Endothelial cell (in vitro differentiated cells): Measurements from ENCODE around the gene NOC2L. TPM values are rescaled to one million over a fixed set of nuclear protein-coding genes. Genes with fewer than 3 reads are reported as not detected.

ENCODE experiments used
- DNase-seq: peaks from one replicate; pipeline ENCODE4 v3.0.0; 2021; ENCODE audit warnings: low spot score
- H3K27ac Mint-ChIP-seq: one replicate; pipeline ENCODE4 v1.8.0; 2021; ENCODE audit warnings: mixed read lengths, inconsistent platforms; ENCODE audit not compliant: unreplicated experiment
- H3K27me3 Mint-ChIP-seq: one replicate; pipeline ENCODE4 v1.8.0; 2021; ENCODE audit warnings: mild to moderate bottlenecking, moderate library complexity, mixed read lengths, inconsistent platforms; ENCODE audit not compliant: unreplicated experiment
- H3K36me3 Mint-ChIP-seq: one replicate; pipeline ENCODE4 v1.8.0; 2021; ENCODE audit warnings: mild to moderate bottlenecking, low read depth, mixed read lengths, inconsistent platforms; ENCODE audit not compliant: unreplicated experiment
- H3K4me1 Mint-ChIP-seq: one replicate; pipeline ENCODE4 v1.8.0; 2021; ENCODE audit warnings: mild to moderate bottlenecking, mixed read lengths, inconsistent platforms; ENCODE audit not compliant: unreplicated experiment
- H3K4me3 Mint-ChIP-seq: one replicate; pipeline ENCODE4 v1.8.0; 2021; ENCODE audit warnings: mild to moderate bottlenecking, mixed read lengths, inconsistent platforms; ENCODE audit not compliant: unreplicated experiment
- H3K9me3 Mint-ChIP-seq: one replicate; pipeline ENCODE4 v1.8.0; 2021; ENCODE audit warnings: mixed read lengths, inconsistent platforms; ENCODE audit not compliant: unreplicated experiment
- total RNA-seq: library from RNA; stranded (reverse); fragmentation: NEBNext Ultra II Directional; extraction: Animal tissue kit (Norgen Biotek cat#: 25700); gene quantifications from one replicate; pipeline ENCODE4 v1.2.1, GENCODE V29; 2021; ENCODE audit not compliant: unreplicated experiment
- TF ChIP-seq, protein P1 (sequence below): fragments of 200-600 bp; sonication (generic); IDR thresholded peaks from one replicate; pipeline ENCODE4 v1.5.0; 2021; ENCODE audit warnings: antibody characterized with exemption; ENCODE audit not compliant: unreplicated experiment

Gene NOC2L
- total RNA-seq, 1 donor from 2014 or later = 56.5 TPM

DNA sequence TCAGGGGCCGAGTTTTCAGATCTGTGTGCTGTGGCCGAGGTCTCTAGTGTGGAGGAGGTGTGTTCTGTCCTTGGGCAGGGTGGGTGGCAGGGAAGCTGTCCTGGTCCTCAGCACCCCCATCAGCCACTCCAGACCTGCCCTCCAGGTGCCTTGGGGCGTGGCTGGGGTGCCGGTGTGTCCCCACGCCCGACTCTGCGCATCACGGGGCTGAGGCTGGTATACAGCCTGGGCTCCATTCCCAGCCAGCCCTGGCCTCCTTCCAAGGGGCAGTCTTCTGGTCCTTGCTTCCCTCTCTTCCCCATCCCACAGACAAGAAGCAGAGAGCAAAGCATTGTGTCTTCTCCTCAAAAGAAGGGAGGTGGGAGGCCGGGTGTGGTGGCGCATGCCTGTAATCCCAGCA lies 31.3 kb downstream of the NOC2L start:
- TF ChIP-seq, protein P1, sequence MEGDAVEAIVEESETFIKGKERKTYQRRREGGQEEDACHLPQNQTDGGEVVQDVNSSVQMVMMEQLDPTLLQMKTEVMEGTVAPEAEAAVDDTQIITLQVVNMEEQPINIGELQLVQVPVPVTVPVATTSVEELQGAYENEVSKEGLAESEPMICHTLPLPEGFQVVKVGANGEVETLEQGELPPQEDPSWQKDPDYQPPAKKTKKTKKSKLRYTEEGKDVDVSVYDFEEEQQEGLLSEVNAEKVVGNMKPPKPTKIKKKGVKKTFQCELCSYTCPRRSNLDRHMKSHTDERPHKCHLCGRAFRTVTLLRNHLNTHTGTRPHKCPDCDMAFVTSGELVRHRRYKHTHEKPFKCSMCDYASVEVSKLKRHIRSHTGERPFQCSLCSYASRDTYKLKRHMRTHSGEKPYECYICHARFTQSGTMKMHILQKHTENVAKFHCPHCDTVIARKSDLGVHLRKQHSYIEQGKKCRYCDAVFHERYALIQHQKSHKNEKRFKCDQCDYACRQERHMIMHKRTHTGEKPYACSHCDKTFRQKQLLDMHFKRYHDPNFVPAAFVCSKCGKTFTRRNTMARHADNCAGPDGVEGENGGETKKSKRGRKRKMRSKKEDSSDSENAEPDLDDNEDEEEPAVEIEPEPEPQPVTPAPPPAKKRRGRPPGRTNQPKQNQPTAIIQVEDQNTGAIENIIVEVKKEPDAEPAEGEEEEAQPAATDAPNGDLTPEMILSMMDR = no peak
- peaks cover 4% of the 10 kb centered on the region for H3K4me1 Mint-ChIP-seq
- H3K36me3 Mint-ChIP-seq = no peaks in the 10 kb centered on the region
- H3K27ac Mint-ChIP-seq = no peak overlapping the region
- no peak overlapping the region for H3K4me3 Mint-ChIP-seq
- no peaks in the 10 kb centered on the region for H3K9me3 Mint-ChIP-seq
- peaks cover 22% of the 10 kb centered on the region for H3K27me3 Mint-ChIP-seq
- DNase-seq = no peak

DNA sequence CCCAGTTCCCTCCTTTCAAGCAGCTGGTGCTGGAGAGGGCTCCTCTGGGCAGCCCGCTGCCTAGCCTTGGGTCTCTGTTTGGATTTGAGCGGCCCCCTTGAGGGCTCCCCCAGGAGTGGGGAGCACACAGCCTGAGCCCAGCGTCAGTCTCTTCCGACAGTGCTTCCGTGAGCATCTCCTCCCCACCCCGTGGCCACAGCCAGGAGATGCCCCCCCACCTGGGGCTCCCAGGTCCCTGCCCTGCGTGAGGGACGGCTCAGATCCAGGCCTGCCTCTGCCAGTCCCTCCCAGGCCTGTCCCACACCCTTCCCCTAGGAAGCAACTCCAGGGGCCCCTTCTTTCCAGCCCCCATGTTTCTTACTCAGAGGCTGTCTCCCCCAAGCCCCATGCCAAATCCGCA lies 31.8 kb downstream of the NOC2L start:
- Mint-ChIP-seq H3K9me3 (no peaks in the 10 kb centered on the region), H3K4me3 (no peak overlapping the region), H3K27ac (no peak overlapping the region), H3K27me3 (peaks cover 25% of the 10 kb centered on the region), H3K36me3 (no peaks in the 10 kb centered on the region), H3K4me1 (peaks cover 4% of the 10 kb centered on the region)
- DNase-seq = no peak
- TF ChIP-seq, protein P1 = no peak

DNA sequence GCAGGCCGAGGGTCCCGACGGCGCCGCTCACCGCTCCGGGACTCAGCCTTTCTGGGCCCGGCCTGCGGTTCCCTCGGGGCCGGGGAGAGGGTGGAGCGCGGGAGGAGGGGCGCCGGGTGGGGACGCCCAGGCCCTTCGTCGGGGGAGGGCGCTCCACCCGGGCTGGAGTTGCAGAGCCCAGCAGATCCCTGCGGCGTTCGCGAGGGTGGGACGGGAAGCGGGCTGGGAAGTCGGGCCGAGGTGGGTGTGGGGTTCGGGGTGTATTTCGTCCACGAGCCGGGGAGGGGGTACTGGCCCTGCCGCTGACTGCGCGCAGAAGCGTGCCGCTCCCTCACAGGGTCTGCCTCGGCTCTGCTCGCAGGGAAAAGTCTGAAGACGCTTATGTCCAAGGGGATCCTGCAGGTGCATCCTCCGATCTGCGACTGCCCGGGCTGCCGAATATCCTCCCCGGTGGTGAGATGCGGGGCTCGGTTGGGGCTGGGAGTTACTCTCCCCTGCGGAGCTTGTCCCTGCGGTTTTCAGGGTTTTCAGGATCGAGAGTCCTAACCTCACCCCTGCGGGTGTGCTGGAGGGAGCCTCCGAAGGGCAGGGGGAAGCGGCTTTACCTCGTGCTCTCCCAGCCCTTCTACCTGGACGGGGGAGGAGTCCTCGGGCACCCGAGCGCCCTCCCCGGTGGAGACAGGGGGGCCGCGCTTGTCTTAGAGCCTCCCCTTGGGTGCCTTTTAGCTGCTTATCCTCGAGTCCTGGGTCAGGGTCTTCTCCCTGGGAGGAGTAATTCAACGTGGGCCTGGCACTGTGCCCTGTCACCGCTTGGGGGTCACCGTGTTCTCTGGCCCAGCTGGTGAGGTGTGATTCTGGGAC lies 33.3 kb downstream of the NOC2L start:
- H3K27me3 Mint-ChIP-seq = peaks cover 22% of the 10 kb centered on the region
- TF ChIP-seq, protein P1 = no peak

DNA sequence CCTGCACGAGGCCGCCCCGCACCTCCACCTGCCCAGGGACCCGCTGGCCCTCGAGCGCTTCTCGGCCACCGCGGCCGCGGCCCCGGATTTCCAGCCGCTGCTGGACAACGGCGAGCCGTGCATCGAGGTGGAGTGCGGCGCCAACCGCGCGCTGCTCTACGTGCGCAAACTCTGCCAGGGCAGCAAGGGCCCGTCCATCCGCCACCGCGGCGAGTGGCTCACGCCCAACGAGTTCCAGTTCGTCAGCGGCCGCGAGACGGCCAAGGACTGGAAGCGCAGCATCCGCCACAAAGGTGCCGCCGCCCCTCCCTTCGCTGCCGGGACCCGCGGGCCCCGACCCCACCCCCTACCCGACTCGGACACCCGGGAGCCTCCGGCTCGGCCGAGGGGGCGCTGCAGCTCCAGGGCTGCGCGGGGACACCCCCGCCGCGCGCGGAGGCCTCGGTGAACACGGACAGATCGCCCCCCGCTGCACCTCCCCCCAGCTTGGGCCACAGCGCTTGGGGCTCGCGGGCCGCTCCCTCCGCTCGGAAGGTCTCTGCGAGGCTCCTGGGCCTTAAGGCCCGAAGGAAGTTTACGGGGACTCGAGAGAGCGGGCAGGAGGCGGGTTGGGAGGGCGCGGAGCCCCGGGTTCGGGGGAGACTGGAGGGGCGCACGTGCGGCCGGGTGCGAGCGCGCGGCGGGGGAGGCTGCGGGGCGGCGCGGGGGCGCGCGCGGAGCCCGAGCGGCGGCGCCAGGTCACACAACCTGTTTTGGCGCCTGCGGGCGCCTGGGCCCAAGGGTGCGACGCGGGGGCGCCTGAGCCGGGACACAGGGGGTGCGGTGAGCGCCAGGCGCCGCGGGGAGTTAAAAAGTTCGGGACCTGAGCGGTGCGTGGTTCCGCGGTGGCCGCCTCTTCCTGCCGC lies 34.1 kb downstream of the NOC2L start:
- peak; percentile 41 for DNase-seq
- no peaks in the 10 kb centered on the region for H3K9me3 Mint-ChIP-seq
- no peaks in the 10 kb centered on the region for H3K4me1 Mint-ChIP-seq
- H3K36me3 Mint-ChIP-seq = peaks cover 5% of the 10 kb centered on the region
- no peak overlapping the region for H3K4me3 Mint-ChIP-seq
- H3K27ac Mint-ChIP-seq = no peak overlapping the region
- TF ChIP-seq, protein P1 = no peak
- peaks cover 22% of the 10 kb centered on the region for H3K27me3 Mint-ChIP-seq

More for the DNA sequence above, 33.3 kb downstream of the NOC2L start:
- peaks cover 5% of the 10 kb centered on the region for H3K36me3 Mint-ChIP-seq
- H3K4me3 Mint-ChIP-seq = peak overlapping the region; percentile 69
- H3K27ac Mint-ChIP-seq = peak overlapping the region; percentile 18
- no peaks in the 10 kb centered on the region for H3K4me1 Mint-ChIP-seq
- no peaks in the 10 kb centered on the region for H3K9me3 Mint-ChIP-seq
- DNase-seq = no peak
